Activated naive CD8-positive, alpha-beta T cell treated with anti-CD3 and anti-CD28 coated beads, Interleukin-2, amount 50 U/mL, for 24 hours (primary cell): ENCODE results near the gene TMOD4.

Source experiments
- ATAC-seq: fragments of 150-1000 bp; cut with Tn5 transposase; one replicate; pipeline ENCODE4 v1.10.0; 2021
- DNase-seq: peaks from one replicate; pipeline ENCODE4 v3.0.0; 2021
- H3K27ac Mint-ChIP-seq: one replicate; pipeline ENCODE4 v1.8.0; 2021; ENCODE audit warnings: mild to moderate bottlenecking, mixed read lengths
- H3K27me3 Mint-ChIP-seq: one replicate; pipeline ENCODE4 v1.8.0; 2021; ENCODE audit warnings: mixed read lengths
- H3K36me3 Mint-ChIP-seq: one replicate; pipeline ENCODE4 v1.8.0; 2021; ENCODE audit warnings: low read depth, mixed read lengths
- H3K4me1 Mint-ChIP-seq: one replicate; pipeline ENCODE4 v1.8.0; 2021; ENCODE audit warnings: mixed read lengths
- H3K4me3 Mint-ChIP-seq: one replicate; pipeline ENCODE4 v1.8.0; 2021; ENCODE audit warnings: mild to moderate bottlenecking, moderate library complexity, mixed read lengths
- H3K9me3 Mint-ChIP-seq: one replicate; pipeline ENCODE4 v1.8.0; 2021; ENCODE audit warnings: mixed read lengths

TMOD4 gene

DNA sequence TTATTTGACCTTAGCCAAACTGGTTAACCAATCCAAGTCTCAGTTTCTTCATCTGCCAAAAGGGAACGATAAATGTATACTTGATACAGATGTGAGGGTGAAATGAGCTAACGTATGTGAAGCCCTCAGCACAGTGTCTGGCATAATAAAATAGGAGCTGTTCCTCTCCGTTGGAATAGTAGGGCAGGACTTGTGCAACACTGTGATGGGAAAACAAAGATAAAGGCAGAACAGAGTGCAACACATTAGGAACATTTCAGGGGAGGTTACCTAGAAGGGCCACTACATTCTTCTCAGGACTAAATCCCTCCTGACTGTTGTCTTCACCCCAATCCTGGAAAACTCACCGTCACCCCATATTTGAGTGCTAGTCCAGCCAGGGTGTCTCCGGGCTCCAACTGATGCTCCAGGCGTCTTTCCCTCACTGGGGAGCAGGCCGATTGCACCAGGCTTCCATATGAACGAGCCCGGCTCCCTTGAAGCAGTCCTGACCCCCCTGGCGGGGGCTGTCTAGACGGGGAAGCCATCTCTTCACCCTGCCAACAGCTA lies 11.0 kb downstream of the TMOD4 start:
- H3K9me3 Mint-ChIP-seq = peaks cover 4% of the 10 kb centered on the region
- peaks cover 65% of the 10 kb centered on the region for H3K4me1 Mint-ChIP-seq
- peaks cover 3% of the 10 kb centered on the region for H3K27me3 Mint-ChIP-seq
- DNase-seq = no peak
- H3K27ac Mint-ChIP-seq = peak overlapping the region; percentile 100
- H3K4me3 Mint-ChIP-seq = peak overlapping the region; percentile 100
- no peak for ATAC-seq
- H3K36me3 Mint-ChIP-seq = peaks cover 61% of the 10 kb centered on the region

DNA sequence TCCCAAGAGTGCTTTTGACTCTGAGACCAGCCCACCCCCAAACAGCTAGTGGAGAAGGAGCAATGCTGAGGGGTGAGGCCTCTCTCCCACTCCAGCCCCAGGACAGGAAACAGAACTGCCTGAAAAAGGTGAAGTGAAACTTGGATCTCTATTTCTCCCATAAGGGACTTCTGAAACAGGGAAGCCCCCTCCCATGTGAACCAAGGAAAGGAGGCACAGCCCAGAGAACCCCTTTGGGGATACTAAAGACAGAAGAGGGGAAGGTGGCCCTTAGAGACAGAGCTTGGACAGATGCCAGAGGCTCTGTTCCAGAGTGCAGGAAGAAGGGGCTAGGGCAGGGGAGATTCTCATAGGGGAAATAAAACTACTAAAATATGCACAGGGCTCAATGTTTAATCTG lies 16.4 kb downstream of the TMOD4 start:
- Mint-ChIP-seq H3K9me3 (no peaks in the 10 kb centered on the region), H3K27me3 (peaks cover 1% of the 10 kb centered on the region), H3K4me1 (peaks cover 70% of the 10 kb centered on the region), H3K27ac (peak overlapping the region; percentile 97), H3K4me3 (peak overlapping the region; percentile 99), H3K36me3 (peaks cover 56% of the 10 kb centered on the region)
- no peak for ATAC-seq
- DNase-seq = no peak

DNA sequence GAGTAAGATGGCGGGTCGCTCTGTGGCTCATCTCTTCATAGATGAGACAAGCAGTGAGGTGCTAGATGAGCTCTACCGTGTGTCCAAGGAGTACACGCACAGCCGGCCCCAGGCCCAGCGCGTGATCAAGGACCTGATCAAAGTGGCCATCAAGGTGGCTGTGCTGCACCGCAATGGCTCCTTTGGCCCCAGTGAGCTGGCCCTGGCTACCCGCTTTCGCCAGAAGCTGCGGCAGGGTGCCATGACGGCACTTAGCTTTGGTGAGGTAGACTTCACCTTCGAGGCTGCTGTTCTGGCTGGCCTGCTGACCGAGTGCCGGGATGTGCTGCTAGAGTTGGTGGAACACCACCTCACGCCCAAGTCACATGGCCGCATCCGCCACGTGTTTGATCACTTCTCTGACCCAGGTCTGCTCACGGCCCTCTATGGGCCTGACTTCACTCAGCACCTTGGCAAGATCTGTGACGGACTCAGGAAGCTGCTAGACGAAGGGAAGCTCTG lies 17.0 kb downstream of the TMOD4 start:
- peak overlapping the region; percentile 97 for H3K27ac Mint-ChIP-seq
- H3K36me3 Mint-ChIP-seq = peaks cover 52% of the 10 kb centered on the region
- DNase-seq (no peak), ATAC-seq (no peak)
- H3K27me3 Mint-ChIP-seq = peaks cover 1% of the 10 kb centered on the region
- H3K9me3 Mint-ChIP-seq = no peaks in the 10 kb centered on the region
- H3K4me1 Mint-ChIP-seq = peaks cover 66% of the 10 kb centered on the region
- H3K4me3 Mint-ChIP-seq = peak overlapping the region; percentile 99

DNA sequence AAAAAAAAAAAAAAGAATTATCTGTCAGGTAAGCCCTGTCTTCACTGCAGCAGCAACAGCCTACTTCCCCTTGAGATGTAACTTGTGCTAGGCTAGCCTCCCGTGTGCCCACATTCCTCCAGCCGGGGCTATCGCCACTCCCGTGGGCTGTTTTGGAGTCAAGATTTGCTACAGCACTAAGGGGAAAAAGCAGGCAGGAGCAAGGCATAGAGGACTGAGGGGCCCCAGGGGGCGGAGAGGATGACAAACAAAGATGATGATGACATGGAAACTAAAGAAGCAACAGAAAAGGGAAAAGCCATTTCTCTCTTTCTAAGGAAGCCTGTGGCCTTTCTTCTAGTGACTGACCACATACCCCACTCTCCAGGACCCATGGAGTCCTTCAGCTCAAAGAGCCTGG lies 17.5 kb downstream of the TMOD4 start:
- peak; percentile 57 for ATAC-seq
- peaks cover 52% of the 10 kb centered on the region for H3K36me3 Mint-ChIP-seq
- H3K27me3 Mint-ChIP-seq = peaks cover 1% of the 10 kb centered on the region
- H3K27ac Mint-ChIP-seq = peak overlapping the region; percentile 97
- H3K9me3 Mint-ChIP-seq = no peaks in the 10 kb centered on the region
- peak; percentile 67 for DNase-seq
- peak overlapping the region; percentile 99 for H3K4me3 Mint-ChIP-seq
- H3K4me1 Mint-ChIP-seq = peaks cover 66% of the 10 kb centered on the region

DNA sequence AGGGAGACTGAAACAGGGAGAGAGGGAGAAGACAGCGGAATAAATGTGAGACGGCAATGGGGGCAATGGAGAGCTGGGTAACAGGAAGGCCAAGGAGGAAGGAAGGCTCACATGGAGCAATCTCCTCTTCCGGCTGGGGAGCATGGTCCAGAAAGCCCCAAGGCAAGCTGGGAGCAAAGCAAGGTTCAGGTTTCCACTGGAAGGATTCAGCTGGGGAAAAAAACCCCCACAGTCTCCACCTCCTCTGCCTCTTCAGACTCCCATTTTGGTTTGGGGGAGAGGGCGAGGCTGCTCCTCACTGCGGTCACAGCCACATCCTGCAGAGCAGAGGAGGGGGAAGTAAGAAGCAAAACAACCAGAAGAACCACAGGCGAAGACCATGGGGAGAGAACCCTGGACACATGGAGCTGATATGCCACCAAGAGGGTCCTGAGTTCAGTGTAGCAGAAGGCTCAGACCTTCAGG lies 18.7 kb downstream of the TMOD4 start:
- Mint-ChIP-seq H3K36me3 (peaks cover 47% of the 10 kb centered on the region), H3K4me1 (peaks cover 58% of the 10 kb centered on the region), H3K27me3 (peaks cover 1% of the 10 kb centered on the region), H3K27ac (peak overlapping the region; percentile 97), H3K4me3 (peak overlapping the region; percentile 99), H3K9me3 (no peaks in the 10 kb centered on the region)
- ATAC-seq (peak; percentile 56), DNase-seq (peak; percentile 70)

DNA sequence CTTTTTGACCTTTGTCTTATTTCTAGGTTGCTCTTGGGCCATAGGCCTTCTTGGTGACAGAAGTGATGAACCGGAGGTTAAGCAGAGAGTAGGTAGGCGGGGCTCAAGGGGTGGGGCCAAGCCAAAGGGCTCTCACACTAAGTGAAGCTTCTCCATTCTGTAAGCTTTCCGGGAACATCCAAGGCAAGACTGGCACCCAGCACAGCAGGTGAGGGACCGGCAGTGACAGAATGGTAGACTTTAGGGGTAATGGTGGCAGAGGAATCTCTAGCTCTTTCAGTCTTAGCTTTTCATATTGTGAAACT lies 19.3 kb downstream of the TMOD4 start, which contains the start of gene TNFAIP8L2:
Gene TNFAIP8L2 (plus strand): TSS at position 135 of the 305 bp plus-strand sequence. CDS start 2,049 bp downstream, outside the sequence.
- ATAC-seq (peak; percentile 78), DNase-seq (peak; percentile 83)
- H3K4me3 Mint-ChIP-seq = peak within 1 kb of the TSS; percentile 99
- peaks cover 52% of the 10 kb centered on the region for H3K4me1 Mint-ChIP-seq
- H3K36me3 Mint-ChIP-seq = peaks cover 41% of the 10 kb centered on the region
- H3K27ac Mint-ChIP-seq = peak within 1 kb of the TSS; percentile 97
- no peaks in the 10 kb centered on the region for H3K9me3 Mint-ChIP-seq
- peaks cover 1% of the 10 kb centered on the region for H3K27me3 Mint-ChIP-seq

DNA sequence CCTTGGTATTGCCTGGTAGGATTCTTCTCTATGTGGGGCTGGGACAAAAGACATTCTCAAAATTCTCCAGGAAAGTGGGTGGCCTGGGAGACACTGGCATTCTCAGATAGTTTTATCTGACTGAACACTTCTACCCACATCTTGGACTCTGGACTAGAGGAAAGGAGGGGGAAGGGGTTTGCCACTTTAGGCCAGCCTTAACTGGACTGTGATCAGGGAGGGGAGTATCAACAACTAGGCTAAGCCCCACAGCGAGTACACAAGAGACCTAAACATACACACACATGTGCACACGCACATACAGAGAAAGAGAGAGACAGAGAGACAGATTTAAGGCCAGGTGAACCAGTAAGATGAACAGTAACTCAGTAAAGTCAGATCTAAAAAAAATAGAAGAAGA lies 28.1 kb downstream of the TMOD4 start:
- DNase-seq (no peak), ATAC-seq (no peak)
- no peaks in the 10 kb centered on the region for H3K9me3 Mint-ChIP-seq
- H3K4me3 Mint-ChIP-seq = peak overlapping the region; percentile 85
- no peak overlapping the region for H3K27ac Mint-ChIP-seq
- H3K4me1 Mint-ChIP-seq = peaks cover 16% of the 10 kb centered on the region
- H3K27me3 Mint-ChIP-seq = peaks cover 3% of the 10 kb centered on the region
- no peaks in the 10 kb centered on the region for H3K36me3 Mint-ChIP-seq

DNA sequence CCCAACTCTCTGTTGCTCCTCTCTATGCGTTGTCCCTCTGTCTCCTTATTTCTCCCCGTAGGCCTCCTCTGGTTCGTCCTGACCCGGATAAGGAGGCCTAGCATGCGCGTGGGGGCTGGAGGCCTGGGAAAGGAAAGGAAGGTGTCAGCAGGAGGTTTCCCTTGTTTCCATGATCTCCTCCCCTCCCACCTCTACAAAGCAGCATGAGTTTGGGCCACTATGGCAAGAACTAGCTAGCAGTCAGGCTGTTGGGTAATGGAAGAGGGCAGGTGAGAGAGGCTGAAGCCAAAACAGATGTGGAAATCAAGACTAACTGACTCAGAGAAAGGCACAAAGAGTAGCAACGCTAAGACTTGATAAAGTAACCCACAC lies 28.7 kb downstream of the TMOD4 start:
- no peaks in the 10 kb centered on the region for H3K36me3 Mint-ChIP-seq
- ATAC-seq = no peak
- H3K4me1 Mint-ChIP-seq = peaks cover 16% of the 10 kb centered on the region
- H3K27me3 Mint-ChIP-seq = peaks cover 3% of the 10 kb centered on the region
- H3K9me3 Mint-ChIP-seq = no peaks in the 10 kb centered on the region
- peak overlapping the region; percentile 69 for H3K27ac Mint-ChIP-seq
- H3K4me3 Mint-ChIP-seq = peak overlapping the region; percentile 85
- no peak for DNase-seq

DNA sequence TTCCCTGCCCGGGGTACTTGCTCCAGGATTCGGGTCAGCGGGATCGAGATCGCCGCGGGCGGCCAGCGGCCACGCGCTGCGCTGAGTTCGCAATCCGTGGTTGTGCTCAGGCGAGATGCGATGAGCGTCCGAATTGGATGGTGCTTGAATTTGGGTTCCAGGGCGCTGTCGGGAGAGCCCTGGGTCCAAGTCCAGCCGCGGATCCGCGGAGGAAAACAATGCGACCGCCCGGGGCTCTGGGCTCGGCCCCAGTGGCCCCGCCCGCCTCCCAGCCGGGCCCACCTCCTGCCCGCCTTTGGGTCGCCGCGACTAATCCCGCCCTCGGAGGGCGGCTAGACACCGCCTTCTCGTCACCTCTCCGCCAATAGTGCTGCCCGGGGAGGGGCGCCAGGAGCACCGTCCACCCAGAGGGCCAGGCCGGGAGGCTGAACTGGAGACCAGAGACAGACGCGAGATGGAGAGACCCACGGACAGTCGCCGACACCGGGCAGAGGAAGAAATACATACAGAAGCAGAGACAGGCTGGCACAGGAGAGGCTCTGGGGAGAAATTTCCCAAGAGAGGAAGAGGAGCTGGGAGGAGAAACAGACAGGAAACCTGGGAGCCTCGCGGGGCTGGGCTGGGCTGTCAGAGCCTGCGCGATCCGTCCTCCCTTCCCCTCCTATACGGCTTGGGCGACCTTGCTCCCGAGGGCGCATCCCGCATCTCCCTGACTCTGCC lies 29.2 kb downstream of the TMOD4 start, which contains the start of gene SEMA6C:
Gene SEMA6C (minus strand): TSS at position 220 of the 720 bp plus-strand sequence. CDS start 4,010 bp downstream, outside the sequence.
- H3K36me3 Mint-ChIP-seq = no peaks in the 10 kb centered on the region
- no peaks in the 10 kb centered on the region for H3K9me3 Mint-ChIP-seq
- H3K4me3 Mint-ChIP-seq = peak within 1 kb of the TSS; percentile 85
- peak within 1 kb of the TSS; percentile 69 for H3K27ac Mint-ChIP-seq
- peak; percentile 89 for DNase-seq
- H3K27me3 Mint-ChIP-seq = peaks cover 3% of the 10 kb centered on the region
- ATAC-seq = peak; percentile 100
- peaks cover 16% of the 10 kb centered on the region for H3K4me1 Mint-ChIP-seq

DNA sequence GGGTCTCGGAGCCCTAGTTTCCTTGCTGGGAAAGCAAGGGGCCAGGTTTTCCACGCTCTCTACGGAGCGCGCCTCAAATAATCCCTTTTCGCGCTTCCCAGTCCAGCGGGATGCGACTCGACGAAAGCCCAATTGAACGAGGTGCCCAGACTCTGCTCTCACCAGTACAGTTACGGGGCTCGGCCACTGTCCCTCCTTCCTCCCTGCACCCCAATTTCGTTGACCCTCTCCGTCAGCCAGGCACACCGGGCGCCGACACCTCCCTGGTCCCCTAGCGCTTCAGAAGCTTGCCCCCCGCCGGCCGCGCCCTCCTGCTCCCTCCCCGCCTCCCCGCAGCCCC lies 29.7 kb downstream of the TMOD4 start:
- H3K9me3 Mint-ChIP-seq = no peaks in the 10 kb centered on the region
- DNase-seq = no peak
- no peak overlapping the region for H3K27ac Mint-ChIP-seq
- H3K36me3 Mint-ChIP-seq = no peaks in the 10 kb centered on the region
- H3K4me1 Mint-ChIP-seq = peaks cover 16% of the 10 kb centered on the region
- no peak for ATAC-seq
- peaks cover 3% of the 10 kb centered on the region for H3K27me3 Mint-ChIP-seq
- H3K4me3 Mint-ChIP-seq = peak overlapping the region; percentile 85

DNA sequence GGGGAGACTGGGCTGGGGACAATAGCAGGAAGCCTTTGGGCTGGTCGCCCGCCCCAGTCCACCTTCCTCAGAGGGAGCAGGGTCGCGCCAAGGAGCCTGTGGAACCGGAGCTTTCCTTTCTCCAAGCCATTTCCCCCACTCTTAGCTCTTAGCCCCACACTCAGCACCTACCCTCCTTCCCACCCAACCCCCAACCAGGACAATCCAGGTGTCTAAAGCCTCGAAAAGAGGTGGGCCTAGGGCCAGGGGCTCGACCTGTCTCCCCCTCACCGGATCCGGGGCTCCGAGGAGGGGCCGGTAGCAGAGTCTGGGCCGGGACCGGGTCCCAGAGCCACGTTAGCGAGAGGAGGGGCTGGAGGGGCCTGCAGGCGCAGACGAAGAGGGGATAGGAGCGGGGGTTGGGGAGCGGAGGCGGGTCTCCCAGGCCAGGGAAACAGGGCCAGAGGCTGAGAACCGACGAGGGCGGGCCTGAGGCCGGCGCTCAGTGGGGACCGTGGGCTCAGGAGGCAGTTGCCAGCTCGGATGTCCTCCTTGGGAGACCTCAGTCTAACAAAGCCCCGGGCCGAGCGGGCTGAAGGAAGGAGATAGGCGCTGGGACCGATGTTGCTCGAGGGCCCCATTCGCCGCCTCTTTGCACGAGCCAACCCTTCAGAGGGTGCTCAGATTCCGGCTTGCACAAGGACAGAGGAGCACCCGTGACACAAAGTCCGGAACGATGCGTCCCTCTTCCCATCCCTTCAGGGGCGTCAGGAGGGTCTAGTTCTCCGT lies 30.3 kb downstream of the TMOD4 start:
- Mint-ChIP-seq H3K9me3 (no peaks in the 10 kb centered on the region), H3K27me3 (peaks cover 3% of the 10 kb centered on the region), H3K4me3 (peak overlapping the region; percentile 85), H3K4me1 (peaks cover 16% of the 10 kb centered on the region), H3K36me3 (no peaks in the 10 kb centered on the region), H3K27ac (no peak overlapping the region)
- ATAC-seq (peak; percentile 9), DNase-seq (peak; percentile 43)

DNA sequence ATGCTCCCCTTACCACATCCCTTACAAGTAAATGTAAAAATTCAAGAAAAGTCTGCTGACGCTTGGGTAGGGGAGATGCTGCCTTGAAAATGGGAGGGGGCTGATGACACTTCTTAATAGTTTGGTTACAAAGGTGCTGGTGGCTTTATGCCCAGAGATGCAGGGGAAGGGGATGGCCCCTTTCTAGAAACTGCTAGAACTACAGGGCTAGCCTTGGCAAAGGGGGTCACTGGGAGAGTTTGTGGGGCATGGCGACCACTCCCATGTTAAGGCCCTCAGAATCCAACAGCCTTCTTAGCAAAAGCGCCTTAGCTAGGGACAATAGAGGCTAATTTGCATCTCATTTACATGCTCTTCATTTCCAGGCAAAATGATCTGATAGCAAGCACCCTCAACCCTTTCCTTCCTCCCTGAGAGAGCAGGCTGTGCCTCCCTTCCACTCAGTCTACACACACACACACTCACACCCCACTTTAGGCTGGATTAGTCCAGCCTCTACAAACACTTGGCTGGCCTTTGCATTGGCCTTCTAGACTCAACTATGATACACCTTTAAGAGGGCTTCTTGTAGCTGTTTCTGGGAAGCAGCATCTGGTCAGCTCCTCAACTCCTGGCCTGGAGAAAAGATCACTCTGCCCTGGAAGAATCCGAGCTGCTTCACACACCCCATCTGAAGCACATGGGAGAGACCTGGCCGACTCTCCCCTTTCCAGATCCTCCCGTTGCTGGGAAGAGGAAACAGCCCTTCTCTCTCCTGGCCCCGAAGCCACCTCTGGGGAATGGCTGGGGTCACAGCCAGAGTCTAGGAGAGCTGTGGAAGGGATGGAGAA lies 31.1 kb downstream of the TMOD4 start:
- no peaks in the 10 kb centered on the region for H3K9me3 Mint-ChIP-seq
- H3K36me3 Mint-ChIP-seq = no peaks in the 10 kb centered on the region
- no peak overlapping the region for H3K27ac Mint-ChIP-seq
- H3K27me3 Mint-ChIP-seq = peaks cover 3% of the 10 kb centered on the region
- DNase-seq (no peak), ATAC-seq (no peak)
- peaks cover 16% of the 10 kb centered on the region for H3K4me1 Mint-ChIP-seq
- no peak overlapping the region for H3K4me3 Mint-ChIP-seq

DNA sequence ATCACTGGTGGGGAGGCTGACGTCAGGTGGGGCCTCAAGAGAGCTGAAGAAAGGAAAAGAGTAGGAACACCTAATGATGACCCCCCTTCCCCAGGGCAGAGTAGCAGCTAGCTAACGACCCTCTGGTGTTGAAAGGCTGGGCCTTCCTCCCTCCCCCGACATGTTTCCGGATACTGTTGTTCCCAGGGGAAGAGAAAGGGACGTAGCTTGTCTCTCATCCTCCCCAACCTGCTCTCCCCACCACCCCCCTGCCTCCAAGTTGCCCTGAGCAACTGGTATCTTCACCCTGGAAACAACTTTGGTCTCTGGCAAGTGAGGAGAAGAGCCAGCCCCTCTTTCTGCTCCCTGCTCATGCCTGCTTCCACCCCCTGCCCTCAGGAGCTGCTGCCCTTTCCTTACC lies 31.8 kb downstream of the TMOD4 start:
- H3K9me3 Mint-ChIP-seq = no peaks in the 10 kb centered on the region
- no peak overlapping the region for H3K27ac Mint-ChIP-seq
- DNase-seq = no peak
- ATAC-seq = no peak
- peaks cover 16% of the 10 kb centered on the region for H3K4me1 Mint-ChIP-seq
- H3K4me3 Mint-ChIP-seq = no peak overlapping the region
- H3K27me3 Mint-ChIP-seq = peaks cover 3% of the 10 kb centered on the region
- H3K36me3 Mint-ChIP-seq = no peaks in the 10 kb centered on the region

DNA sequence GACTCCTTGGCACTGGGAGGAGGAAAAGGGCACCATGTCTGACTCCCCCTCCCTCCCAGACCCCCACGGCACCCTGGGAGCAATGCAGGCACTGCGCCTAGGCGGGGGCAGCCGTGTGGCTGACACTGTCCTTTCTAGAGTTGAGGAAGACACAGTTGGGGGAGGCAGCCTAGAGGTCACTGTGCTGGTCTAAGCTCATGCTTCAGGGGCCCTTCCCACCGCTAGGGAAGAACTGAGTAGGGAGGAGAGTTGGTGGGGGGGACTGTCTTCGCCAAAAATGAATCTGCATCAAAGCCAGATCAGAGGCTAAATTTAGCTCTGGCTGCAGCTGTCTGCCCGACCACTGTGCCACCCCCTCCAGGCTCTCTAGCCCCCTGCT lies 32.7 kb downstream of the TMOD4 start:
- ATAC-seq (no peak), DNase-seq (no peak)
- Mint-ChIP-seq H3K4me3 (no peak overlapping the region), H3K9me3 (no peaks in the 10 kb centered on the region), H3K4me1 (peaks cover 16% of the 10 kb centered on the region), H3K27me3 (peaks cover 3% of the 10 kb centered on the region), H3K27ac (no peak overlapping the region), H3K36me3 (no peaks in the 10 kb centered on the region)
